A673 (cell line): ENCODE measurements around the gene LDLRAD3. TPM values are rescaled to one million over a fixed set of nuclear protein-coding genes. Genes with fewer than 3 reads are reported as not detected.

Experiments
- BruUV-seq: library from RNA; stranded (reverse); fragments of 400-500 nt; replicated peaks from 2 replicates; lab custom pipeline; 2021; lab: Mats Ljungman, UMichigan
- CTCF ChIA-PET: fragments of 300-600 bp; sonication (Branson Sonifier 250); formaldehyde crosslinking; loops from one replicate; lab custom pipeline; 2022; ENCODE audit warnings: antibody characterized with exemption; lab: Charles Lee
- POLR2A ChIA-PET: fragments of 300-600 bp; sonication (Branson Sonifier 250); formaldehyde crosslinking; loops from one replicate; lab custom pipeline; 2022; ENCODE audit warnings: antibody characterized with exemption; ENCODE audit not compliant: low non-redundant PET; lab: Charles Lee
- DNase-seq: peaks from one replicate; pipeline ENCODE4 v3.0.0-alpha.2; 2015; ENCODE audit warnings: low spot score
- H3K27ac ChIP-seq: fragments of 200-600 bp; sonication (generic); 2 replicates; pipeline ENCODE4 v1.5.1; 2016; ENCODE audit warnings: mixed run types, low read depth, mild to moderate bottlenecking, mixed read lengths, antibody characterized with exemption, low read length; ENCODE audit not compliant: poor library complexity, severe bottlenecking
- H3K27me3 ChIP-seq: fragments of 200-600 bp; sonication (generic); replicated peaks from 2 replicates; pipeline ENCODE4 v1.6.1; 2017; ENCODE audit warnings: mixed run types, low read depth, mild to moderate bottlenecking, mixed read lengths, antibody characterized with exemption, low read length; ENCODE audit not compliant: insufficient read depth, poor library complexity
- H3K36me3 ChIP-seq: fragments of 200-600 bp; sonication (generic); 2 replicates; pipeline ENCODE4 v1.6.1; 2016; ENCODE audit warnings: mixed run types, mild to moderate bottlenecking, mixed read lengths, antibody characterized with exemption, low read length; ENCODE audit not compliant: insufficient read depth, poor library complexity, severe bottlenecking
- H3K4me1 ChIP-seq: fragments of 200-600 bp; sonication (generic); 2 replicates; pipeline ENCODE4 v1.6.1; 2017; ENCODE audit warnings: mixed run types, mild to moderate bottlenecking, mixed read lengths, antibody characterized with exemption, low read length; ENCODE audit not compliant: insufficient read depth, poor library complexity, severe bottlenecking
- H3K4me3 ChIP-seq: fragments of 200-600 bp; sonication (generic); 2 replicates; pipeline ENCODE4 v1.5.1; 2016; ENCODE audit warnings: low read depth, mixed run types, mild to moderate bottlenecking, mixed read lengths, low read length; ENCODE audit not compliant: poor library complexity, severe bottlenecking
- H3K9me3 ChIP-seq: fragments of 200-600 bp; sonication (generic); 2 replicates; pipeline ENCODE4 v1.6.1; 2016; ENCODE audit warnings: mixed run types, low read depth, mild to moderate bottlenecking, mixed read lengths, antibody characterized with exemption, low read length; ENCODE audit not compliant: poor library complexity, severe bottlenecking
- EZH2 ChIP-seq: fragments of 200-600 bp; sonication (generic); IDR thresholded peaks from 2 replicates; pipeline ENCODE4 v1.6.1; 2017; ENCODE audit warnings: borderline replicate concordance, low read depth, mild to moderate bottlenecking, mixed read lengths, antibody characterized with exemption, low read length; ENCODE audit not compliant: poor library complexity, severe bottlenecking
- intact Hi-C: fragments of 100-400 bp; cut with micrococcal nuclease; formaldehyde crosslinking; loops from one replicate; pipeline ENCODE4 v1.10.0; 2022; ENCODE audit not compliant: unreplicated experiment
- total RNA-seq: library from RNA; stranded (reverse); gene quantifications from 2 replicates; pipeline ENCODE4 v1.2.3, GENCODE V29; 2021
- TF ChIP-seq, protein P1 (sequence below): fragments of 300-800, 200-600 bp; sonication (generic); conservative IDR thresholded peaks from 2 replicates; pipeline ENCODE4 v1.5.1; 2017; ENCODE audit warnings: low read depth, mild to moderate bottlenecking, antibody characterized with exemption, low read length, moderate library complexity, mixed read lengths

The LDLRAD3 gene
- total RNA-seq, 1 experiment from 2014 or later = 13.1 TPM

DNA sequence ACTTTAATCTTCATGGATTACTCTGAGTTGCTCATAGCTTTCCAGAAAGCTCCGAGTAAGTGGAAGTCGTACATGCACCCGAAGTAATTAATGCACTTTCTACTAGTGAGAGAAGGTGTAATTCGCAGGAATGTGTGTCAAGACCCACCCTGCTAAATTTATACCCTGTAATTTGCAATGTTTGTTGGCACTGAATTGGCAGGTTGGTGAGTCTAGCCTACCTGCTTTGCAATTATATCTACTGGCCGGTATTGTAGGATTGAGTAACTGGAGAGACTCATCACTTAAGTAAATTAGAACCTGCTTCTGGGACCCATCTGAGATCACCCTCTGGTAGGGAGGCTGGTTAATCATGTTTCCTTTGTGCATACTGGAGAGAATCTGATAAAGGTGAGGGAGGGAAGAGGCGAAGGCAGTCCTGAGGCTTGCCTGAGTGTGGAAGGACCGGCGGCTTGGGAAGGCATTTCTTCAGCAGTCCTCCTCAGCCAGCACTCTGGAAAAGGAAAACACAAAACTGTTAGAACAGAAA, 63.3 kb downstream of the LDLRAD3 start:
- H3K4me3 ChIP-seq = no peak overlapping the region
- ChIA-PET CTCF (no interaction called here), POLR2A (no interaction called here)
- no TSS peak for BruUV-seq
- H3K4me1 ChIP-seq = peaks cover 15% of the 10 kb centered on the region
- no peaks in the 10 kb centered on the region for H3K27me3 ChIP-seq
- no peaks in the 10 kb centered on the region for H3K36me3 ChIP-seq
- H3K27ac ChIP-seq = no peak overlapping the region
- no peak for TF ChIP-seq EZH2
- TF ChIP-seq, protein P1, sequence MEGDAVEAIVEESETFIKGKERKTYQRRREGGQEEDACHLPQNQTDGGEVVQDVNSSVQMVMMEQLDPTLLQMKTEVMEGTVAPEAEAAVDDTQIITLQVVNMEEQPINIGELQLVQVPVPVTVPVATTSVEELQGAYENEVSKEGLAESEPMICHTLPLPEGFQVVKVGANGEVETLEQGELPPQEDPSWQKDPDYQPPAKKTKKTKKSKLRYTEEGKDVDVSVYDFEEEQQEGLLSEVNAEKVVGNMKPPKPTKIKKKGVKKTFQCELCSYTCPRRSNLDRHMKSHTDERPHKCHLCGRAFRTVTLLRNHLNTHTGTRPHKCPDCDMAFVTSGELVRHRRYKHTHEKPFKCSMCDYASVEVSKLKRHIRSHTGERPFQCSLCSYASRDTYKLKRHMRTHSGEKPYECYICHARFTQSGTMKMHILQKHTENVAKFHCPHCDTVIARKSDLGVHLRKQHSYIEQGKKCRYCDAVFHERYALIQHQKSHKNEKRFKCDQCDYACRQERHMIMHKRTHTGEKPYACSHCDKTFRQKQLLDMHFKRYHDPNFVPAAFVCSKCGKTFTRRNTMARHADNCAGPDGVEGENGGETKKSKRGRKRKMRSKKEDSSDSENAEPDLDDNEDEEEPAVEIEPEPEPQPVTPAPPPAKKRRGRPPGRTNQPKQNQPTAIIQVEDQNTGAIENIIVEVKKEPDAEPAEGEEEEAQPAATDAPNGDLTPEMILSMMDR = no peak
- no peak for DNase-seq
- peaks cover 10% of the 10 kb centered on the region for H3K9me3 ChIP-seq
- intact Hi-C loops = loop anchor here (5.0 kb wide), 1 partner anchor 185 kb away; no protein-coding TSS in a partner anchor

DNA sequence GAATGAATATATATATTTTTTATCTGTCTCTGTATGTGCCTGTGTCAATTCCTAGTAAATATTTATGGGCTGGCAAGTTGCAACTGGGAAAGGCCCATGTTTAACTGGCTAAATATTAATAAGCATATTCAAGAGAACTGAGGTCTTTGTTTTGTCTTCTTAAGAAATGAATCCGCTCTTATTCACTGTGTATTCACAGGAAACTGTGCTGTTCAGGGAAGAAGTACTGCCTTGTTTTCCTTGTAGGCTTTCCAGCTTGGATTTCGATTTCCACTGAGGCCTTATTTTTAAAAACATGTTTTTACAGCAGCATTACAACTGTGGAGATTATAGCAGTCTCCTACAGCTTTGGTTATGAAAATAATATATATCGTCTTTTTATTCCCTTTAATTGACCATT, 64.7 kb downstream of the LDLRAD3 start:
- intact Hi-C loops = loop anchor here (5.0 kb wide), 1 partner anchor 186 kb away; no protein-coding TSS in a partner anchor
- POLR2A ChIA-PET = no interaction called here
- Histone ChIP-seq H3K4me1 (peaks cover 15% of the 10 kb centered on the region), H3K27ac (no peak overlapping the region), H3K27me3 (no peaks in the 10 kb centered on the region), H3K9me3 (peaks cover 10% of the 10 kb centered on the region), H3K36me3 (no peaks in the 10 kb centered on the region), H3K4me3 (no peak overlapping the region)
- DNase-seq = no peak
- CTCF ChIA-PET = interaction anchor here (1.5 kb wide), 1 partner anchor 250 kb away, joined by 4 read pairs; no protein-coding TSS in a partner anchor
- no peak for TF ChIP-seq EZH2
- TF ChIP-seq, protein P1 = no peak
- no TSS peak for BruUV-seq

DNA sequence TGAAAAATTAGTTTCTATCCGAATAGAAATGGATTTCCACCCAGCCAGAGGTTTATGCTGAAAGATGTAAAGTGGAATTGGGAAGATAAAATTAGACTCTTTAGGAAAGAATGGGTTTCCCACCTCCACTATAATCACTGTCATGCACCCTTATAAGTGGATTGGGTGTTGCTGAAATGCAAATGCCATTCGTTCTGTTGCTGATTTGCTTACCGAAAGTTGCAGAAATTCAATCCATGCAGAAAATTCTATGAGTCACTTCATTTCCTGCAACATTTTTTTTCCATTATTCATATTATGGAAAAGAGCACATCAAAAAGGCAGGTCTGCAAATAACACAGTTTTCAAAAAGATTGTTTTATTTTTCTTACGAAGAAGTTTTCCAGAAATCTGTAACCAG, 65.6 kb downstream of the LDLRAD3 start:
- H3K36me3 ChIP-seq = no peaks in the 10 kb centered on the region
- peak; percentile 76 for DNase-seq
- CTCF ChIA-PET = interaction anchor here (1.5 kb wide), 1 partner anchor 249 kb away, joined by 4 read pairs; no protein-coding TSS in a partner anchor
- peaks cover 15% of the 10 kb centered on the region for H3K4me1 ChIP-seq
- no peaks in the 10 kb centered on the region for H3K27me3 ChIP-seq
- H3K4me3 ChIP-seq = no peak overlapping the region
- TF ChIP-seq, protein P1 = no peak
- no peak for TF ChIP-seq EZH2
- H3K27ac ChIP-seq = no peak overlapping the region
- intact Hi-C loops = loop anchor here (5.0 kb wide), 1 partner anchor 187 kb away; no protein-coding TSS in a partner anchor
- BruUV-seq = no TSS peak
- peaks cover 4% of the 10 kb centered on the region for H3K9me3 ChIP-seq
- POLR2A ChIA-PET = no interaction called here
